ENCODE results near the gene MAD1L1. TPM values are rescaled to one million over a fixed set of nuclear protein-coding genes. Genes with fewer than 3 reads are reported as not detected.

MAD1L1 gene
- total and polyA plus RNA-seq, 2 of the 4 experiments (the other 2 are of a cell fraction) = 29.0 to 40.9 TPM

GRCh38 chr7:2102375-2102723 is 130.4 kb downstream of the MAD1L1 start:
- Histone ChIP-seq H3K4me1 (ENCODE audit: control insufficient read depth, insufficient read depth, low read length) (peaks cover 23% of the 10 kb centered on the region), H2AK5ac (ENCODE audit: low read depth, low read length) (peak overlapping the region; percentile 90), H3K36me3 (ENCODE audit: control insufficient read depth, insufficient read depth, low read length) (no peaks in the 10 kb centered on the region), H3K4me3 (ENCODE audit: insufficient read depth, low read depth, low read length) (no peak overlapping the region), H2BK15ac (ENCODE audit: low read depth, low read length) (peak overlapping the region; percentile 68; the same call in 1 of the 3 replicates), H3K18ac (ENCODE audit: low read depth, low read length) (no peak overlapping the region), H3K23ac (ENCODE audit: low read depth, low read length) (no peak overlapping the region), H3K4me2 (ENCODE audit: low read depth, low read length) (no peak overlapping the region), H3K27me3 (ENCODE audit: control insufficient read depth, insufficient read depth, low read length) (no peaks in the 10 kb centered on the region), H2AFZ (replicated peaks; ENCODE audit: low read length, poor library complexity) (no peak overlapping the region), H2BK20ac (ENCODE audit: low read depth, low read length) (no peak overlapping the region), H3K4ac (ENCODE audit: low read depth, low read length) (peak overlapping the region; percentile 13; the same call in 1 of the 2 replicates), H3K14ac (replicated peaks; ENCODE audit: low read depth, low read length) (no peak overlapping the region), H3K56ac (ENCODE audit: extremely low read depth, insufficient read depth, low read length) (no peak overlapping the region), H3K9me3 (ENCODE audit: control insufficient read depth, insufficient read depth, low read length) (no peaks in the 10 kb centered on the region), H3K27ac (ENCODE audit: insufficient read depth, low read length) (no peak overlapping the region), H4K8ac (ENCODE audit: low read depth in 2 of 2, low read length in 2 of 2) (no peak overlapping the region), H3K79me1 (ENCODE audit: low read depth in 1 of 2, low read length in 2 of 2) (peaks cover 10 to 34% of the 10 kb centered on the region in 2 experiments), H2BK5ac (ENCODE audit: low read depth, low read length, poor library complexity, severe bottlenecking) (no peak overlapping the region), H4K20me1 (ENCODE audit: insufficient read depth, low read length) (no peaks in the 10 kb centered on the region; the same call in none of the 2 replicates), H2AK9ac (replicated peaks; ENCODE audit: low read depth, low read length, poor library complexity) (no peak overlapping the region), H2BK120ac (ENCODE audit: low read depth, low read length) (no peak overlapping the region), H4K91ac (ENCODE audit: insufficient read depth, low read depth, low read length) (0 out of 2 replicates have a peak overlapping the region, but pooled peaks have one; percentile 64), H4K5ac (ENCODE audit: low read depth, low read length) (no peak overlapping the region), H3K9me1 (ENCODE audit: insufficient read depth, low read length) (peaks cover 14% of the 10 kb centered on the region), H3K9ac (ENCODE audit: low read depth, low read length) (no peak overlapping the region)
- no TSS peak for BruUV-seq (replicated peaks)
- ChIA-PET CTCF (no interaction called here), POLR2A (ENCODE audit: unreplicated experiment) (no interaction called here)
- in situ Hi-C loops (cut with MboI; ENCODE audit: low sequenced_read_pairs) (no loop called here), dilution Hi-C loops (cut with HindIII; ENCODE audit: low sequenced_read_pairs, unreplicated experiment) (no loop called here), intact Hi-C loops (cut with micrococcal nuclease) (loop anchor here (10.0 kb wide), 1 partner anchor 102 kb away; no protein-coding TSS in a partner anchor)
- no peak for ATAC-seq (ENCODE audit: low read depth)
- TF ChIP-seq CEBPB (IDR thresholded peaks at IDR 0.05; ENCODE audit: low read depth, low read length) = no peak
- no peak for TF ChIP-seq CHD1 (IDR thresholded peaks at IDR 0.05; ENCODE audit: low read depth, low read length)
- TF ChIP-seq NFE2L2 (IDR thresholded peaks at IDR 0.05; ENCODE audit: low read depth, low read length) = no peak
- no peak for TF ChIP-seq FOS (IDR thresholded peaks at IDR 0.05; ENCODE audit: low read depth, low read length)
- TF ChIP-seq MAZ (IDR thresholded peaks at IDR 0.05; ENCODE audit: borderline replicate concordance, low read depth, low read length) = no peak
- no peak for TF ChIP-seq ELK1 (IDR thresholded peaks at IDR 0.05; ENCODE audit: borderline replicate concordance, low read depth, low read length)
- 100% methylated on average over 7 of the region's 7 CpGs; no CpG with 5 or more reads in 1 of the 2 experiments for WGBS, 2 experiments (ENCODE audit: extremely low coverage in 2 of 2, insufficient read length in 1 of 2)
- no peak for DNase-seq
